Upper lobe of right lung (tissue), 1 donor: ENCODE measurements around the gene C1QL3. TPM values are rescaled to one million over a fixed set of nuclear protein-coding genes. Genes with fewer than 3 reads are reported as not detected.

Experiments used
- ATAC-seq: fragments of 200-7000 bp; cut with Tn5 transposase; one replicate; pipeline ENCODE4 v1.9.1; 2020; ENCODE audit warnings: mild to moderate bottlenecking, moderate library complexity
- DNase-seq: peaks from one replicate; pipeline ENCODE4 v3.0.0-alpha.2; 2020
- H3K27ac ChIP-seq: fragments of 200-600 bp; one replicate; pipeline ENCODE4 v1.8.0; 2022
- H3K27me3 ChIP-seq: fragments of 200-600 bp; one replicate; pipeline ENCODE4 v1.8.0; 2022; ENCODE audit warnings: mild to moderate bottlenecking
- H3K36me3 ChIP-seq: fragments of 200-600 bp; one replicate; pipeline ENCODE4 v1.8.0; 2022
- H3K4me1 ChIP-seq: fragments of 200-600 bp; one replicate; pipeline ENCODE4 v1.8.0; 2022
- H3K4me3 ChIP-seq: fragments of 200-600 bp; one replicate; pipeline ENCODE4 v1.8.0; 2022; ENCODE audit warnings: mild to moderate bottlenecking
- H3K9me3 ChIP-seq: fragments of 200-600 bp; one replicate; pipeline ENCODE4 v1.8.0; 2022
- intact Hi-C: fragments of 100-400 bp; cut with DNase I; formaldehyde crosslinking; loops from one replicate; pipeline ENCODE4 v1.11.0; 2022
- total RNA-seq: library from RNA; stranded (reverse); fragmentation: NEBNext Ultra II Directional; extraction: Animal tissue kit (Norgen Biotek cat#: 25700); gene quantifications from one replicate; pipeline ENCODE4 v1.2.1, GENCODE V29; 2021
- TF ChIP-seq, protein P1 (sequence below): fragments of 200-600 bp; IDR thresholded peaks from one replicate; pipeline ENCODE4 v1.8.0; 2022; ENCODE audit warnings: antibody characterized with exemption
- donor health status: DM: no; HTN: yes; CAD: no; lungs with severe emphysema.

C1QL3 gene
- total RNA-seq, 1 donor from 2014 or later = not detected

DNA sequence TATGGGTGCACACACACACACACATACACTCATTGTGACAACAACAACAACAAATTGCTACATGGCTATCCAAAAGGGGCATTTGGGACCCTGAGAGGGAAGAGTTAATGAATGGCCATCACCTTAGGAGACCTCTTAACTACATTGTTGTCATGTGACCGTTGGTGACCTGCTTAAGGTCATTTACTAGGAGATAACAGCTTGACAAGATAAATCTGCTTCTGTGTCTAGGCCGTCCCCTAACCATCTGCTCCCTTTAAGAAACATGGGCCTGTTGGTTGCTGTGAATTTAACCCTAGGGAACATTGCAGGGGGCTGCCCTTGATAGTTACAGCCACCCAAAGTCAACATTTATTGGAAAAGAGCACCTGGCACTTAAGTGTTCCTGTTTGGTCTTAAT lies 29.7 kb downstream of the C1QL3 start:
- Histone ChIP-seq H3K4me3 (no peak overlapping the region), H3K36me3 (peaks cover 4% of the 10 kb centered on the region), H3K27ac (no peak overlapping the region), H3K27me3 (no peaks in the 10 kb centered on the region), H3K4me1 (no peaks in the 10 kb centered on the region), H3K9me3 (no peaks in the 10 kb centered on the region)
- intact Hi-C loops = no loop called here
- DNase-seq (no peak), ATAC-seq (no peak)
- TF ChIP-seq, protein P1, sequence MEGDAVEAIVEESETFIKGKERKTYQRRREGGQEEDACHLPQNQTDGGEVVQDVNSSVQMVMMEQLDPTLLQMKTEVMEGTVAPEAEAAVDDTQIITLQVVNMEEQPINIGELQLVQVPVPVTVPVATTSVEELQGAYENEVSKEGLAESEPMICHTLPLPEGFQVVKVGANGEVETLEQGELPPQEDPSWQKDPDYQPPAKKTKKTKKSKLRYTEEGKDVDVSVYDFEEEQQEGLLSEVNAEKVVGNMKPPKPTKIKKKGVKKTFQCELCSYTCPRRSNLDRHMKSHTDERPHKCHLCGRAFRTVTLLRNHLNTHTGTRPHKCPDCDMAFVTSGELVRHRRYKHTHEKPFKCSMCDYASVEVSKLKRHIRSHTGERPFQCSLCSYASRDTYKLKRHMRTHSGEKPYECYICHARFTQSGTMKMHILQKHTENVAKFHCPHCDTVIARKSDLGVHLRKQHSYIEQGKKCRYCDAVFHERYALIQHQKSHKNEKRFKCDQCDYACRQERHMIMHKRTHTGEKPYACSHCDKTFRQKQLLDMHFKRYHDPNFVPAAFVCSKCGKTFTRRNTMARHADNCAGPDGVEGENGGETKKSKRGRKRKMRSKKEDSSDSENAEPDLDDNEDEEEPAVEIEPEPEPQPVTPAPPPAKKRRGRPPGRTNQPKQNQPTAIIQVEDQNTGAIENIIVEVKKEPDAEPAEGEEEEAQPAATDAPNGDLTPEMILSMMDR = no peak

DNA sequence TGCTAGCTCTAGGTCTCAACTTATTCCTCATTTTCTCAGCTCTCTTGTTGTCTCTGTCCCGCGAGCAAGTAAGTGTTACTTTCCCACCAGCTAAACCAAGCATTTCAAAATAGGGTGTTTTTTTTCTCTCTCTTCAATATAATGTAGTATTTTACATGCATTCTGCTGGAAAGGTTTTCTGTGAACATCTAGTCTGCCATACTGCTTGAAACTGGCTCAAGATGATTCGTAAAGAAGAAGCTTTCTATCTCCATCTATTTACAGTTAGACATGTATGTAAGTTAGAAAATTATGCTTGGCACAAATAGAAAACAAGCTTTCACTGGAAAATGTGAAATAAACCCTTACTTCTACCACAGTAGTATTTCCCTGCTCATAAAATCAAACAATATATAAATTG lies 31.2 kb downstream of the C1QL3 start:
- DNase-seq = no peak
- TF ChIP-seq, protein P1 = no peak
- Histone ChIP-seq H3K27me3 (no peaks in the 10 kb centered on the region), H3K4me3 (no peak overlapping the region), H3K36me3 (peaks cover 12% of the 10 kb centered on the region), H3K27ac (no peak overlapping the region), H3K9me3 (no peaks in the 10 kb centered on the region), H3K4me1 (no peaks in the 10 kb centered on the region)
- intact Hi-C loops = no loop called here
- no peak for ATAC-seq

DNA sequence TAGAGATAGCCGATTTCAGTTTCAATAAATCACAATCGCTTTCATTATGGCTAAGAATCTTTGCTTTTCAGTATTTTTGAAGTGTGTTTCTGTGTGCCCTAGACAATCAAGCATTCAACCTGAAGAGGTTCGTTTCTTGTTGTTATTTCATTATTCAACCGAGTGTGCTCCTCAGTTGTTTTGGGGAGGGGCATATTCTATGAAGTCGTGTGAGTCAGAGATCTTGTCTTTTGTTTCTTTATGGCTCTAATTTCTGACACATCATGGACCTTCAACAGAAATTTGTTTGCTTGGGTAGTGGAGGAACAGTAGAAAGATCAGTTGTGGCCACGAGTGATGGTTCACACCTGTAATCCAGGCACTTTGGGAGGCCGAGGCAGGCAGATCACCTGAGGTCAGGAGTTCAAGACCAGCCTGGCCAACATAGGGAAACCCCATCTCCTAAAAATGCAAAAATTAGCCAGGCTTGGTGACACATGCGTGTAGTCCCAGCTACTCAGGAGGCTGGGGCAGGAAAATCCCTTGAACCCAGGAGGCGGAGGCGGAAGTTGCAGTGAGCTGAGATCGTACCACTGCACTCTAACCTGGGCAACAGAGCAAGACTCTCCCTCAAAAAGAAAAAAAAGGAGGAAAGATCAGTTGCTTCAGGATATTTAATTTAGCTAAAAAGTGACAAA lies 38.3 kb downstream of the C1QL3 start:
- Histone ChIP-seq H3K27ac (no peak overlapping the region), H3K4me1 (no peaks in the 10 kb centered on the region), H3K27me3 (no peaks in the 10 kb centered on the region), H3K36me3 (peaks cover 12% of the 10 kb centered on the region), H3K4me3 (no peak overlapping the region), H3K9me3 (no peaks in the 10 kb centered on the region)
- TF ChIP-seq, protein P1 = no peak
- DNase-seq (no peak), ATAC-seq (no peak)
- intact Hi-C loops = no loop called here

DNA sequence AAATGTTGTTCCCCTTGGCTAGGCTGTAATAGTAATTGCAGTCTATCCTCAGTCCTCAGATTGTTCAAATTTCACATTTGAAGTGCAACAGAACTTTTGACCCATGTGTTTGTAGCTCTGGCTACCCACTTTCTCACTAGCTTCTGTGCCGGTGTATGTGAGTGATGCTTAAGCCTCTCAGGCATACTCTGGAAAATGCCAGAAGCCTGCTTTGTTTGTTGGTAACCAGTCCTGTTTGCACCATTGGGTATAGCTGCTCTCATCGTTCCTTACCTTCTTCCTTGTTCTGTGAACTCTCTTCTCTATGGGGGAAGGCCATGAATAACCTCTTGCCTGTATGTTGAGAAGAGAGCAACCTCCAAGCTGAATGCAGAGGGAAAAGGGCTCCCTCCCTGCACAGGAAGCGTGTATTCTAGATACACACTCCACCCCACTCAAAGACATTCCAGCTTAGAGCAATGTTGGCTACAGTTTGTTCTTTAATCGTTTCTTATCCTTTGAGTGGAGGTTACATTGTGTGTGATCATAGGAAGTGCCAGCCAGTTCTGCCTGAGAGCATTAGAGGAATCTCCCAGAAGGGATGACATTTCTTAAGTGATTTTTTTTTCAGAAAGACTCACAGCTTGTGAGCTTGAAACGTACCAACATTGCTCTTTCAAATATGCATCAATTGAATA lies 40.5 kb downstream of the C1QL3 start:
- Histone ChIP-seq H3K4me3 (no peak overlapping the region), H3K27me3 (no peaks in the 10 kb centered on the region), H3K9me3 (no peaks in the 10 kb centered on the region), H3K27ac (no peak overlapping the region), H3K4me1 (no peaks in the 10 kb centered on the region), H3K36me3 (peaks cover under 1% of the 10 kb centered on the region)
- TF ChIP-seq, protein P1 = no peak
- intact Hi-C loops = no loop called here
- peak; percentile 71 for ATAC-seq
- no peak for DNase-seq

DNA sequence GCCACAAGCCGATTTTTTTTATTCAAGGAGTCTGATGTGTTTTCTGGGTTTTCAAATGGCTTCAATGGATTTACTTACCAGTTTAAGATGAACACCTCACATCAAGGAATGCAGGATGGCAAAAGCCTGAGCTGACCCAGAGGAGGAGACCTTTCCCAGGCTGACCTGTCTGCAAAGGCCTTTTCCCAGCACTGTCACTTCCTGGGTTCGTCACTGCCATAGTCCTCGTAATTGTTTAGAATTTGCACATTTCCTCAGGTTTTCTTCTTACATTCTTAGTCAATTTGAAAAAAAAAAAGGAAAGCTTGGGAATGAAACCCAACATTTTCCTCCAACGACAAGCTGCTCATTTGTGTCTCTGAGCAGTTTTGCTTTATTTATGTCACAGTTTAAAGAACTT lies 42.9 kb downstream of the C1QL3 start:
- TF ChIP-seq, protein P1 = no peak
- Histone ChIP-seq H3K4me1 (no peaks in the 10 kb centered on the region), H3K27ac (no peak overlapping the region), H3K27me3 (no peaks in the 10 kb centered on the region), H3K36me3 (no peaks in the 10 kb centered on the region), H3K9me3 (no peaks in the 10 kb centered on the region), H3K4me3 (no peak overlapping the region)
- no peak for DNase-seq
- intact Hi-C loops = no loop called here
- ATAC-seq = no peak
